Ishikawa (cell line): ENCODE data around the gene TNFRSF1A.

Source experiments
- CEBPB ChIP-seq: IDR thresholded peaks from 2 replicates; pipeline ENCODE4 v1.6.1; 2012
- CREB1 ChIP-seq: IDR thresholded peaks from 2 replicates; pipeline ENCODE4 v1.6.1; 2012; ENCODE audit warnings: low read depth
- EP300 ChIP-seq: IDR thresholded peaks from 2 replicates; pipeline ENCODE4 v1.6.1; 2012; ENCODE audit warnings: borderline replicate concordance
- FOXM1 ChIP-seq: IDR thresholded peaks from 2 replicates; pipeline ENCODE4 v1.6.1; 2012; ENCODE audit warnings: low read depth, borderline replicate concordance
- MAX ChIP-seq: IDR thresholded peaks from 2 replicates; pipeline ENCODE4 v1.6.1; 2012
- NFIC ChIP-seq: IDR thresholded peaks from 2 replicates; pipeline ENCODE4 v1.6.1; 2012
- RAD21 ChIP-seq: IDR thresholded peaks from 2 replicates; pipeline ENCODE4 v1.6.1; 2012; ENCODE audit warnings: low read depth
- REST ChIP-seq: IDR thresholded peaks from 2 replicates; pipeline ENCODE4 v1.6.1; 2012; ENCODE audit warnings: low read depth, mild to moderate bottlenecking
- TAF1 ChIP-seq: IDR thresholded peaks from 2 replicates; pipeline ENCODE4 v1.6.1; 2012; ENCODE audit warnings: low read depth, mild to moderate bottlenecking
- TCF12 ChIP-seq: IDR thresholded peaks from 2 replicates; pipeline ENCODE4 v1.6.1; 2012; ENCODE audit warnings: low read depth
- TEAD4 ChIP-seq: IDR thresholded peaks from 2 replicates; pipeline ENCODE4 v1.6.1; 2012
- USF1 ChIP-seq: IDR thresholded peaks from 2 replicates; pipeline ENCODE4 v1.6.1; 2012
- YY1 ChIP-seq: IDR thresholded peaks from 2 replicates; pipeline ENCODE4 v1.6.1; 2012; ENCODE audit warnings: low read depth
- ZBTB7A ChIP-seq: IDR thresholded peaks from 2 replicates; pipeline ENCODE4 v1.6.1; 2012; ENCODE audit warnings: low read depth

GRCh38 chr12:6333566-6333965 is 8.3 kb downstream of the TNFRSF1A start:
- no peak for TF ChIP-seq TAF1
- TF ChIP-seq RAD21: no peak
- no peak for TF ChIP-seq YY1
- no peak for TF ChIP-seq TEAD4
- no peak for TF ChIP-seq CEBPB
- no peak for TF ChIP-seq TCF12
- TF ChIP-seq NFIC: no peak
- TF ChIP-seq CREB1: no peak
- TF ChIP-seq ZBTB7A: no peak
- TF ChIP-seq EP300: no peak
- no peak for TF ChIP-seq REST
- TF ChIP-seq MAX: no peak
- no peak for TF ChIP-seq USF1
- no peak for TF ChIP-seq FOXM1
